ENCODE measurements around the gene PCDH9. TPM values are rescaled to one million over a fixed set of nuclear protein-coding genes. Genes with fewer than 3 reads are reported as not detected.

The PCDH9 gene
- total RNA-seq, 1 donor from 2014 or later: 0.90 TPM

- DNase-seq (ENCODE audit: low read depth in 2 of 2): no peak
These were observed 253.0 kb downstream of the PCDH9 start for GRCh38 chr13:66977161-66977560.

GRCh38 chr13:66974889-66975288, 255.2 kb downstream of the PCDH9 start:
- no peak for DNase-seq (ENCODE audit: low read depth in 2 of 2)

GRCh38 chr13:66974174-66974573, 256.0 kb downstream of the PCDH9 start:
- no peak for DNase-seq (ENCODE audit: low read depth in 2 of 2)

GRCh38 chr13:66972659-66973058, 257.5 kb downstream of the PCDH9 start:
- DNase-seq (ENCODE audit: low read depth in 2 of 2): no peak

GRCh38 chr13:66971004-66971403, 259.1 kb downstream of the PCDH9 start:
- DNase-seq (ENCODE audit: low read depth in 2 of 2): no peak

GRCh38 chr13:66969291-66969690, 260.8 kb downstream of the PCDH9 start:
- DNase-seq (ENCODE audit: low read depth in 2 of 2): no peak

GRCh38 chr13:66967811-66968597, 262.1 kb downstream of the PCDH9 start:
- no peak for DNase-seq (ENCODE audit: low read depth in 2 of 2)

GRCh38 chr13:66965181-66965580, 265.0 kb downstream of the PCDH9 start:
- peak; percentile 31 to 51 for DNase-seq (ENCODE audit: low read depth in 2 of 2)

GRCh38 chr13:66962953-66963352, 267.2 kb downstream of the PCDH9 start:
- no peak for DNase-seq (ENCODE audit: low read depth in 2 of 2)

GRCh38 chr13:66958611-66959010, 271.5 kb downstream of the PCDH9 start:
- DNase-seq (ENCODE audit: low read depth in 2 of 2): no peak

- DNase-seq (ENCODE audit: low read depth in 2 of 2): no peak
These were observed 277.6 kb downstream of the PCDH9 start for GRCh38 chr13:66952507-66952906.

- DNase-seq (ENCODE audit: low read depth in 2 of 2): no peak
These were observed 278.7 kb downstream of the PCDH9 start for GRCh38 chr13:66951426-66951825.

GRCh38 chr13:66950666-66951065, 279.5 kb downstream of the PCDH9 start:
- no peak for DNase-seq (ENCODE audit: low read depth in 2 of 2)

- no peak for DNase-seq (ENCODE audit: low read depth in 2 of 2)
These were observed 281.2 kb downstream of the PCDH9 start for GRCh38 chr13:66948910-66949309.

- no peak for DNase-seq (ENCODE audit: low read depth in 2 of 2)
These were observed 286.6 kb downstream of the PCDH9 start for GRCh38 chr13:66943530-66943929.

GRCh38 chr13:66940113-66940512, 290.0 kb downstream of the PCDH9 start:
- peak; percentile 29 to 79 for DNase-seq (ENCODE audit: low read depth in 2 of 2)

GRCh38 chr13:66937423-66937822, 292.7 kb downstream of the PCDH9 start:
- DNase-seq (ENCODE audit: low read depth in 2 of 2): no peak

- no peak for DNase-seq (ENCODE audit: low read depth in 2 of 2)
These were observed 296.1 kb downstream of the PCDH9 start for GRCh38 chr13:66933994-66934393.

GRCh38 chr13:66933527-66933926, 296.6 kb downstream of the PCDH9 start:
- no peak for DNase-seq (ENCODE audit: low read depth in 2 of 2)

- no peak for DNase-seq (ENCODE audit: low read depth in 2 of 2)
These were observed 302.6 kb downstream of the PCDH9 start for GRCh38 chr13:66927562-66927961.

GRCh38 chr13:66926851-66927524, 303.1 kb downstream of the PCDH9 start:
- DNase-seq (ENCODE audit: low read depth in 2 of 2): peak in 1 of 2 donors; percentile 10

GRCh38 chr13:66926200-66926850, 303.8 kb downstream of the PCDH9 start:
- no peak for DNase-seq (ENCODE audit: low read depth in 2 of 2)

- DNase-seq (ENCODE audit: low read depth in 2 of 2): no peak
These were observed 307.7 kb downstream of the PCDH9 start for GRCh38 chr13:66922444-66922843.
